Measurements from ENCODE around the gene NCOA3.

The NCOA3 gene

GRCh38 chr20:47687095-47687987 lies 185.7 kb downstream of the NCOA3 start:
- no peak for DNase-seq

DNA sequence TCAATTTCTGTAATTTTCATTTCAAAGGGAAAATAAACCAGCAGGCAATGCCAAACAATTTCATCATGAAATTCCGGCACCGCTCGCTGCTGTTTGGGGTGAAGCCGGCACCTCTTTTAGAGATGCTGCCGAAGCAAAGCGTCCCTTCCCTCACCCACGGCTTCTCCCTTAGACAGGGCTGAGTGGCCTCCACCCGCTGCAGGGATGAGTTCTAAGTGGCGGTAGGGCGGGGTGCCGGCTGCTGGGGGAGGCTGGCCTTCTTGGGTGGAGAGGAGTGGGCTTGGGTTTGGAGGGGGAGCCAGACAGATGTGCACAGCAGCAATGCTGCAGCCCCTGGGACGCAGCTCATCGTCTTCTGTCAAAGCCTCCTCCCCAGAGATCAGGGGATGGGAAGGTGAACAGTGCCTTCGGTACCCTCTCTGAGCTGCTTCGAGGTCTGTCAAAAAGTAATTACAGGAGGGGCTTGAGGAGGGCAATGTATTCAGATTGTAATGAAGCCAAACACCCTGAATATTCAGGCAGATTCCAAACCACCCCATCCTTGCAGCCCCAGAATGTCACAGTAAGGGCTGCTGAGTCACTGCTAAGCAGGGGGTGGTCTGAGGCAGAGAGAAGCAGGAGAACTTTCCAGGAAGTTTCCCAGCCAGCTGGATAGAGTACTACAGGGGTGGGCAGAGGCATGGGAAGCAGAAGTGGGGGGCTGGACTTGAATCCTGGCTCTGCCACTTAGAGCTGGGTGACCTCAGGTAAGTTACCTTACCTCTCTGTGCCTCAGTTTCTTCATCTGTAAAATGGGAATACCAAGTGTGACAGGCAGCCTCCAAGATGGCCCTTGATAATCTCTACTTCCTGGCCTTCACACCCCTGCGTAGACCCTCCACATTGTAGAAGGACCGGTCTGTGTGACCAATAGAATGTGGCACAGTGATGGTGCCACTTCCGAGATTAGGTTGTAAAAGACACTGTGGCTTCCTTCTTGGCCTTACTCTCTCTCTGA lies 187.0 kb downstream of the NCOA3 start:
- DNase-seq: no peak

DNA sequence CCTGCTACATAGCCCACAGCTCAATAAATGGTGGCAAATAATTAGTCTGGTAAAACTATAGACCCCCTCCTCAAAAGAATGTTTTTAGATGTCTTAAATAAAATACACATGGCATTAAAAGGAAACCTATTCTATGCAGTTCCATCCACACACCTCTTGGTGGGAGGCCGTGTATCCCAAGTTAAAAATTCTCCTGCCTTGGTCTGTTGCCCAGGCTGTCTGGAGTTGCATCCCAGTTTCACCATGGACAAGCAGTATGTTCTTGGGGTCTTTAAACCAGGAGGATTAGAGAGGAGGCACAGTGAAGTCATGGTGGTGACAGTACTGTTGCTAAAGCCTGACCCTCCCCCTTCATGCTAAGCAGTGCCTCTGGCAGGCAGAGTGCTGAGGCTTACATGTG lies 188.0 kb downstream of the NCOA3 start:
- DNase-seq: no peak

DNA sequence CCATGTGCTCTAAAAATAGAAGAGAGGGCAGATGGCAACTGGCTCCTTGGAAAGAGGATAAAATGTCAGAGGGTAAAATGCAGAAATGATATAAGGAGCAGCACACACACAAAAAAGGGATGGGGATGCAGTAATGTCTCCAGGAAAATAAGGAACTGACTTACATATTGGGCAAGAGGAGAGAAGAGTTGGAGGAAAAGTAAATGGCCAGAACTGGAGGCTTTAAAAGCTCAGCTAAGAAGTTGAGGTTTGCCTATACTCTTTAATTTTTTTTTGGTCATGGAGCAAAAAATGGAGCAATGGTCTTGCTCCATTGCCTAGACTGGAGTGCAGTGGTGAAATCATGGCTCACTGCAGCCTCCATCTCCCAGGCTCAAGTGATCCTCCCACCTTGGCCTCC lies 189.9 kb downstream of the NCOA3 start:
- DNase-seq: no peak

DNA sequence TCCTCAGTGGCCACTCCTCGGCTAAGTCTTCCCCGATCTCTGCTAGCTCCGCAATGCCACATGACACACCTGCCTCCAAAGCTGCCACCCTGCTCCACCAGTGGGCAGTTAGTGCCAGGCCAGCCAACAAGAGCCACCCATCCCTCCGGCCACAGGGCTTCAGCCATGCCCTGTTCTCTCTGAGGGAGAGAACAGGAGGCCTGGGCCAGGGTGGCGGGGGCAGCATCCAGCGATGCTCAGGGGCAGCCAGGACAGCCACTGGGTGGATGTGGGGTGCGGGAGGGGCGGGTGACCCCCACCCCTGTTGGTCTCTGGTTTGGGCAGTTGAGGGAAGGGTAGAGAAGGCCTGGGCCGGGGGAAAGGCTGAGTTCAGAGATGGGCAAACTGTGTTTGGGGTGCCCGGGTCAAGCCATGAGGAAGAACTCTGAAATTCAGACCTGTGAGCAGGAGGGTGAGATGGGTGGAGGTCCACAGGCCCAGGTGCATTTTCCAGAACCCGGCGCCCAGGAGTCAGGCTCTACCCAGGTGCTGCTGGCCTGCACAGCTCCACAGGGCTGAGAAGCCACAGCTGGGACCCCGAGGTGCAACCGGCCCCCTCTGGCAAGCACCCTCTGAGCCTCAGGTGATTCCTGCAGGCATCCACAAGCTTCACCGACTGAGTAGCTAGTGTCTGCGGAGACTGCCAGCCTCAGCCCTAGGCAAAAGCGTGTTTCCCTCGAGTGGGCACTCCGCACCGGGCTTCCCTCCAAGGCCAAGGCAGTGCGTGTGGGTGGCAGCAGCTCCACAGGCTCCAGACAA lies 192.5 kb downstream of the NCOA3 start:
- no peak for DNase-seq

- DNase-seq: no peak
These were observed 195.2 kb downstream of the NCOA3 start for GRCh38 chr20:47696856-47697255.

DNA sequence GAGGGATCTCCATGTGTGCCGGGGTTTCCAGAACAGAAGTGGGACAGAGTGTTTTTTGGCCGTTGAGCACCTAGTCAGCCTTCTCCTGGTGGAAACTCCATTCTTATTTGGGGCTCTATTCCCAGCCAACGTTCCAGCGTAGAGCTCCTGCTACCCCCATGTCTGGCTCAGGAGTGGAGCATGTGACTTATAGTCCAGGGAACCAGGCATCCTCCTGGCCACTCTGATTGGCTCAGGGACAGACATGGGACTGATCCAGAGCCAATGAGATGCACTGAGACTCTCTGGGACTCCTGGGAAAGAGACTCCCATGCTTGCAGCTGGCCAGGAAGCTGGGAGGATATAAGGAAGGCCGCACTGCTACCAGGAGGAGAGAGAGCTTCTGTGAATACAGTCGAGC lies 196.5 kb downstream of the NCOA3 start:
- no peak for DNase-seq

DNA sequence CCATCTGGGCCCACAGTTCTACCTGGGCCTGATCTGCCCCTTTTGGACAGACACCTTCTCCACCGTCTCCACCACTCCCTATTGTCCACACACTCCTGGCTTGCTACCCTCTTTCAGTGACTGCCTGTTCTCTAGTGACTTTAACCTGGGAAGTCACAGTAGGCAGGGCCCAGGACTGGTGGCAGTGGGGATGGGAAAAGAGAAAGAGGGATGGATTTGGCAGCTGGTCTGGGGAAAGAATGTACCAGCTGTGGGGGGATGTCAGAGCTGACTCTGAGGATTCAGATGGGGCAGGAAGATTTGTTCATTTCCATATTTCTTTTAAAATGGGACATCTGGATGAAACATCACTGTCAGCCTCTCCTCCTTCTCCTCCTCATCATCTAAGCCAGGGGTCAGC lies 198.1 kb downstream of the NCOA3 start:
- DNase-seq: no peak

- DNase-seq: no peak
These were observed 198.6 kb downstream of the NCOA3 start for GRCh38 chr20:47700327-47700726.

DNA sequence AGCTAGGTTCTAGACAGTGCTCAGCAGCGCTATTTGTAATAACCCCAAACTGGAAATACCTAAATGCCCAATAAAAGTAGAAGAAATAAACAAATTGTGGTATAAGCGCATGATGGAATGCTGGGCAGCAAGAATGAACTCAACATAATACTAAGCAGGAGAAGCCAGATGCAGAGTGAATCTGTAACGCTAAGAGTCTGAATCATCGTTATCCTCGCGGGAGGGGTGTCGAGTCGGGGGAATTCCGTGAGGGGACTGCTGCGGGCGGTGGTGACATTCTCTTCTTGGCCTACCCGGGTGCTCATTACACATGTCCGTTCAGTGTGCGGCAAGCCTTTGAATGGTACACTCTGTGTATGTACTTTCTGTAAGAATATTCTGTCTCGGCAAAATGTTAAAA lies 199.9 kb downstream of the NCOA3 start:
- no peak for DNase-seq

DNA sequence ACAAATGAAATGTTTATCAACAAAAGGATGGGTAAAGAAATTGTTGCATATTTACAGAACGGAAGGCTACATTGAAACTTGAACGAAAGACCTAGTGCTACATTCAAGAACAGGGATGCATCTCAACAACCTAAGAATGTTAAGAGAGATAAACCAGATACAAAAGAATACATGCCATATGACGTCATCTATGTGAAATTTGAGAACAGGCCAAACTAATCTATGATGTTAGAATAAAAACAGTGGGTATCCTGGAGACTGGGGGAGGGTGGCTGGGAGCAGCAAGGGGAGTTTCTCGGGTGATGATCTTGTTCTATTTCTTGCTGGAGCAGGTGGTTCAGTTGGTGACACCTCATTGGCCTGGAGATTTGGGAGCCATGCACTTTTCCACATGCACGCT lies 202.1 kb downstream of the NCOA3 start:
- no peak for DNase-seq

- DNase-seq: no peak
These were observed 203.2 kb downstream of the NCOA3 start for GRCh38 chr20:47704746-47705496.

- no peak for DNase-seq
These were observed 203.8 kb downstream of the NCOA3 start for GRCh38 chr20:47705497-47705856.

DNA sequence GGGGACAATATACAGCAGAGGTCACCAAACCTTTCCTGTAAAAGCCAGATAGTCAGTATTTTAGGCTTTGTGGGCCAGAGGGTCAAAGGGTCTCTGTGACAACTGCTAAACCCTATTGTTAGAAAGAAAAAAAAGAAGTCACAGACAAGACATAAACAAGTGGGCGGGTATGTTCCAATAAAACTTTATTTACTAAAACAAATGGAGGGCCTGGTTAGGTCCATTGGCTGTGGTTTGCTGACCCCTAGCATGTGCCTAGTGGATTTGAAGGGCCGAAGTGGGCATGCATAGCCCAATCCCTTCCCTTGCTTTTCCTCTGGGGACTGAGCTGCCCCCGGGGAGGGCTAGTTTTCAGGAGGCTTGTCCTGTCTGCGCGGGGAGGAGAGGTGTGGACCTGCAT lies 204.7 kb downstream of the NCOA3 start:
- no peak for DNase-seq
